PC-9 (cell line): ENCODE results near the gene ELK4.

ENCODE experiments used
- EZH2 ChIP-seq: fragments of 200-600 bp; sonication (generic); IDR thresholded peaks from 2 replicates; pipeline ENCODE4 v1.8.0; 2017; ENCODE audit warnings: antibody characterized with exemption, low read depth
- TF ChIP-seq, protein P1 (sequence below): fragments of 200-600 bp; sonication (generic); conservative IDR thresholded peaks from 2 replicates; pipeline ENCODE4 v1.6.1; 2017; ENCODE audit warnings: mixed run types, antibody characterized with exemption, mild to moderate bottlenecking, moderate library complexity

- TF ChIP-seq EZH2: no peak
- TF ChIP-seq, protein P1, sequence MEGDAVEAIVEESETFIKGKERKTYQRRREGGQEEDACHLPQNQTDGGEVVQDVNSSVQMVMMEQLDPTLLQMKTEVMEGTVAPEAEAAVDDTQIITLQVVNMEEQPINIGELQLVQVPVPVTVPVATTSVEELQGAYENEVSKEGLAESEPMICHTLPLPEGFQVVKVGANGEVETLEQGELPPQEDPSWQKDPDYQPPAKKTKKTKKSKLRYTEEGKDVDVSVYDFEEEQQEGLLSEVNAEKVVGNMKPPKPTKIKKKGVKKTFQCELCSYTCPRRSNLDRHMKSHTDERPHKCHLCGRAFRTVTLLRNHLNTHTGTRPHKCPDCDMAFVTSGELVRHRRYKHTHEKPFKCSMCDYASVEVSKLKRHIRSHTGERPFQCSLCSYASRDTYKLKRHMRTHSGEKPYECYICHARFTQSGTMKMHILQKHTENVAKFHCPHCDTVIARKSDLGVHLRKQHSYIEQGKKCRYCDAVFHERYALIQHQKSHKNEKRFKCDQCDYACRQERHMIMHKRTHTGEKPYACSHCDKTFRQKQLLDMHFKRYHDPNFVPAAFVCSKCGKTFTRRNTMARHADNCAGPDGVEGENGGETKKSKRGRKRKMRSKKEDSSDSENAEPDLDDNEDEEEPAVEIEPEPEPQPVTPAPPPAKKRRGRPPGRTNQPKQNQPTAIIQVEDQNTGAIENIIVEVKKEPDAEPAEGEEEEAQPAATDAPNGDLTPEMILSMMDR: no peak
Measured at GRCh38 chr1:205577874-205578658, 53.7 kb downstream of the ELK4 start.
